NB4 (cell line): Measurements from ENCODE around the gene EPHA5.

ENCODE experiments used
- MAX ChIP-seq: IDR thresholded peaks from 2 replicates; pipeline ENCODE4 v1.6.1; 2011; ENCODE audit warnings: low read depth, low read length
- POLR2A ChIP-seq: IDR thresholded peaks from 2 replicates; pipeline ENCODE4 v1.6.1; 2011; ENCODE audit warnings: mild to moderate bottlenecking; ENCODE audit not compliant: insufficient read length; ENCODE audit errors: extremely low read depth
- TF ChIP-seq, protein P1 (sequence below): IDR thresholded peaks from one replicate; pipeline ENCODE4 v1.5.1; 2012; ENCODE audit warnings: low read depth, low read length

GRCh38 chr4:65665771-65666523 lies 4.3 kb downstream of the EPHA5 start:
- TF ChIP-seq POLR2A (no peak), MAX (no peak)
- TF ChIP-seq, protein P1, sequence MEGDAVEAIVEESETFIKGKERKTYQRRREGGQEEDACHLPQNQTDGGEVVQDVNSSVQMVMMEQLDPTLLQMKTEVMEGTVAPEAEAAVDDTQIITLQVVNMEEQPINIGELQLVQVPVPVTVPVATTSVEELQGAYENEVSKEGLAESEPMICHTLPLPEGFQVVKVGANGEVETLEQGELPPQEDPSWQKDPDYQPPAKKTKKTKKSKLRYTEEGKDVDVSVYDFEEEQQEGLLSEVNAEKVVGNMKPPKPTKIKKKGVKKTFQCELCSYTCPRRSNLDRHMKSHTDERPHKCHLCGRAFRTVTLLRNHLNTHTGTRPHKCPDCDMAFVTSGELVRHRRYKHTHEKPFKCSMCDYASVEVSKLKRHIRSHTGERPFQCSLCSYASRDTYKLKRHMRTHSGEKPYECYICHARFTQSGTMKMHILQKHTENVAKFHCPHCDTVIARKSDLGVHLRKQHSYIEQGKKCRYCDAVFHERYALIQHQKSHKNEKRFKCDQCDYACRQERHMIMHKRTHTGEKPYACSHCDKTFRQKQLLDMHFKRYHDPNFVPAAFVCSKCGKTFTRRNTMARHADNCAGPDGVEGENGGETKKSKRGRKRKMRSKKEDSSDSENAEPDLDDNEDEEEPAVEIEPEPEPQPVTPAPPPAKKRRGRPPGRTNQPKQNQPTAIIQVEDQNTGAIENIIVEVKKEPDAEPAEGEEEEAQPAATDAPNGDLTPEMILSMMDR, result no peak
